BE2C (cell line): Measurements from ENCODE around the gene EEF1A2.

ENCODE experiments used
- DNase-seq: peaks from one replicate; pipeline ENCODE4 v3.0.0-alpha.2; 2020
- H3K27me3 ChIP-seq: fragments of 250-450 bp; sonication (Bioruptor Pico); 2 replicates; pipeline ENCODE4 v1.5.1; 2020; ENCODE audit warnings: mild to moderate bottlenecking
- H3K36me3 ChIP-seq: fragments of 250-450 bp; sonication (Bioruptor Pico); 2 replicates; pipeline ENCODE4 v1.5.1; 2020; ENCODE audit warnings: mild to moderate bottlenecking
- H3K4me1 ChIP-seq: fragments of 250-450 bp; sonication (Bioruptor Pico); 2 replicates; pipeline ENCODE4 v1.5.1; 2020
- H3K4me3 ChIP-seq: 2 replicates; pipeline ENCODE4 v1.5.1; 2011; ENCODE audit warnings: low read depth, low read length
- H3K9me3 ChIP-seq: fragments of 250-450 bp; sonication (Bioruptor Pico); 2 replicates; pipeline ENCODE4 v1.5.1; 2020
- TF ChIP-seq, protein P1 (sequence below): IDR thresholded peaks from 2 replicates; pipeline ENCODE4 v1.5.1; 2012; ENCODE audit warnings: mild to moderate bottlenecking, low read depth, low read length

The EEF1A2 gene

DNA sequence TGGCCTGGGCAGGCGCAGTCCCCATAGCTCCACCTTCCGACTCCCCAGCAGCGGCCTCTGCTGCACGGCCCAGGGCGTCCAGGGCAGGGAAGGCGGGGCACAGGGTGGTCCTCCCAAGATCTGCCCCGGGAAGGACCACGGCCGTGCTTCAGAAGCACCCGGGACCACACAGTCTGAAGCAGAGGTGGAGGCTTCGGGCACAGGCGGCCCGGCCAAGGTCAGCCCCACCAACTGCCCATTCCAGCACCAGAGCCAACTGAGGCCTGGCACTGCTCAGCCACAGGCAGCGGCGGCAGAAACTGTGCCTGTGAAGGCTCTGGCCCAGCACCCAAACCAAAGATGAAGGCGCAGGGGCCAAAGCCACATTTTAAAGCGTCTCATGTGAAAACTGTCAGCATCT is 47.1 kb downstream of the EEF1A2 start:
- no peak overlapping the region for H3K4me3 ChIP-seq
- H3K27me3 ChIP-seq, result peaks cover 10% of the 10 kb centered on the region
- H3K36me3 ChIP-seq, result no peaks in the 10 kb centered on the region
- H3K9me3 ChIP-seq, result no peaks in the 10 kb centered on the region
- TF ChIP-seq, protein P1, sequence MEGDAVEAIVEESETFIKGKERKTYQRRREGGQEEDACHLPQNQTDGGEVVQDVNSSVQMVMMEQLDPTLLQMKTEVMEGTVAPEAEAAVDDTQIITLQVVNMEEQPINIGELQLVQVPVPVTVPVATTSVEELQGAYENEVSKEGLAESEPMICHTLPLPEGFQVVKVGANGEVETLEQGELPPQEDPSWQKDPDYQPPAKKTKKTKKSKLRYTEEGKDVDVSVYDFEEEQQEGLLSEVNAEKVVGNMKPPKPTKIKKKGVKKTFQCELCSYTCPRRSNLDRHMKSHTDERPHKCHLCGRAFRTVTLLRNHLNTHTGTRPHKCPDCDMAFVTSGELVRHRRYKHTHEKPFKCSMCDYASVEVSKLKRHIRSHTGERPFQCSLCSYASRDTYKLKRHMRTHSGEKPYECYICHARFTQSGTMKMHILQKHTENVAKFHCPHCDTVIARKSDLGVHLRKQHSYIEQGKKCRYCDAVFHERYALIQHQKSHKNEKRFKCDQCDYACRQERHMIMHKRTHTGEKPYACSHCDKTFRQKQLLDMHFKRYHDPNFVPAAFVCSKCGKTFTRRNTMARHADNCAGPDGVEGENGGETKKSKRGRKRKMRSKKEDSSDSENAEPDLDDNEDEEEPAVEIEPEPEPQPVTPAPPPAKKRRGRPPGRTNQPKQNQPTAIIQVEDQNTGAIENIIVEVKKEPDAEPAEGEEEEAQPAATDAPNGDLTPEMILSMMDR, result no peak
- no peak for DNase-seq
- H3K4me1 ChIP-seq, result peaks cover 22% of the 10 kb centered on the region

DNA sequence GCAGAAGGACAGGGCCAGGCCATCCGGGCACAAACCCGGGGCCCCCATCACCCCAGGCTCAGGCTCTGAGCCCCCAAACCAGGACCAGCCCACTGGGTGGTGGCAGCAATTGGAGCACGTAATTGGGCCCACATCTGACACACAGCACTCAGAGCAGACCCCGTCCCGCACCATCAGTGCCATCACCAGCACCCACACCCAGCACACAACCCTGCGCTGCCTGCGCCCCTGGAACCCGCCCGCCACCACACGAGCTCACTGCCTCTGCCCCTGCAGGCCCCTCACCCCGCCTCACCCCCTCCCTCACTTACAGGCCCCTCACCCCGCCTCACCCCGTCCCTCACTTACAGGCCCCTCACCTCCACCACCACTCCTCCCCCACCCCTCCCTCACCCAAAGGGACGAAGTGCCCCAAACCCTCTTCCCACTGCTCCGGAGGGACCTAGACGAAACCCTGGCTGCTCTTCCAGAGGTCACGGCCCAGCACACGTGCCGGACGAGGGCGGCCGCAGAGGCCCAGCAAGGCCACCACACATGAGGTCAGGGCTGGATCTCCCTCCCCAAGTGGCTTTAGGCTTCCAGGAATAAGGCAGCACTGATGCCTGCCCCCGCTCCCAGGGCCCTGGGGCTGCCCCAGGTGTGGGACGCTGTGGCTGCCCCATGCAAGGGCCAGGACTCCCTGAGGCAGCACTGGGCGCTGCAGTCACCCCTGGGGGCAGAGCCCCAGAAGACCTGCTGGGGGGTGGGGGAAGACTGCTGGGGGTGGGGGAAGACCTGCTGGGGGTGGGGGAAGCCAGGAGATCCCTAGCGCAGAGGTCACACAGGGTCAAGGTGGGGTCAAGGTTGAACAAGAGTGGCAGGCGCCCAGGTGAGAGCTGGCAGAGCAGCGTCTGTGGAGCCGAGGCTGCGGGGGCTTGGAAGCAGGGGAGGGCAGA is 48.8 kb downstream of the EEF1A2 start:
- Histone ChIP-seq H3K27me3 (no peaks in the 10 kb centered on the region; the same call in 1 of the 2 replicates), H3K36me3 (no peaks in the 10 kb centered on the region), H3K4me3 (no peak overlapping the region), H3K9me3 (no peaks in the 10 kb centered on the region), H3K4me1 (peaks cover 17% of the 10 kb centered on the region)
- DNase-seq, result no peak
- TF ChIP-seq, protein P1, result no peak

DNA sequence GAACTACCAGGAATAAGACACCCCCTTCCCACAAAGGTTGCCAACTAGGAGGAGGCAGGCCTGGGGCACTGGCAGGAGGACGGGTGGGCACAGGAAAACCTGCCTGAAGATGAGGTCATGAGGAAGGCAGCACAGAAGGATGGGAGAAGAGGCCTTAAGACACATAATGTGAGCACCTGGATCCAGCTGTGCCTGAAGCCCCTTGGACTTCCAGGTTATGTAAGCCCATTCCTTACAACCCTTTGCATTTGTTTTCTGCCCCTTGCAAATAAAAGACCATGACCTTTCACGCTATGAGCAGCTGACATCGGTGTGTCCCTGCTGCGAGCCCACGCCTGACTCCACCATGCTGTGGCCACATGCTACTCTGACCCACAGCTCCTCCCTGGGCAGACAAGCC is 49.9 kb downstream of the EEF1A2 start:
- Histone ChIP-seq H3K4me3 (no peak overlapping the region), H3K27me3 (no peaks in the 10 kb centered on the region), H3K4me1 (peaks cover 11% of the 10 kb centered on the region), H3K9me3 (no peaks in the 10 kb centered on the region), H3K36me3 (no peaks in the 10 kb centered on the region)
- no peak for DNase-seq
- TF ChIP-seq, protein P1, result no peak

DNA sequence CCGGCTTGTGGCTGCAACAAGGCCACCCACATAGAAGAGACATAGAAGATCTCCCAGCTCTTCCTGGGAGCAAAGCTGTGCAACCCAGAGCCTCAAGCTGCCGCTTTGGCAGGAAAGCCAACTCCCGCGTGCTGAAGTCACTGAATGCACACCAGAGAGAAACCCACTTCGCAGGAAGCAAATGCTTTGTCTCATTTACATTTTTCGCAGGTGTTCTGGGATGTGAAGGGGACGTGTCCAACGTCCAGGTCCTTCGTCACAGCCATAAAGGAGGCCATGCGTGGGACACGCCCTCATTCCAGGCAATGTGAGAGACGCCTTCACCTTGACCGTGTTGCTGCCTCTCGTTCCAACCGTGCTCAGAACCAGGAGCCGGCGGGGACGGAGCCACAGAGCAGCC is 50.9 kb downstream of the EEF1A2 start:
- Histone ChIP-seq H3K9me3 (no peaks in the 10 kb centered on the region), H3K4me3 (no peak overlapping the region), H3K4me1 (peaks cover 5% of the 10 kb centered on the region), H3K36me3 (no peaks in the 10 kb centered on the region), H3K27me3 (no peaks in the 10 kb centered on the region)
- DNase-seq, result no peak
- TF ChIP-seq, protein P1, result no peak

DNA sequence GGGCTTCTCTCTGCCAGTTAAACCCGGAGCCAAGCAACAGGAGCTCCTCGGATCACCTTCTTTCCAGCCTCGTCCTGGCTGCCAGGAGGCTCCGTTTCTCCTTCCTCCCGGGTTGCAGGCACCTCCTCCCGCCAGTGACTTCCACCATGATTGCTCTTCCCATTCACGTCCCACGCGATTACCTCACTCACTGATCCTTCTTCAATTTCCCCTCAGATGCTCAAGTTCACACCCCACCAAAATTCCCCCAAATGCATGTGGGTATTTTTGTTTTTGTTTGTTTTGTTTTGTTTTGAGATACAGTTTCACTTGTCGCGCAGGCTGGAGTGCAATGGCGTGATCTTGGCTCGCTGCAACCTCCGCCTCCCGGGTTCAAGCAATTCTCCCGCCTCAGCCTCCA is 51.6 kb downstream of the EEF1A2 start:
- Histone ChIP-seq H3K4me1 (peaks cover 5% of the 10 kb centered on the region), H3K4me3 (no peak overlapping the region), H3K27me3 (no peaks in the 10 kb centered on the region), H3K9me3 (no peaks in the 10 kb centered on the region), H3K36me3 (no peaks in the 10 kb centered on the region)
- no peak for DNase-seq
- TF ChIP-seq, protein P1, result no peak

- peaks cover 11% of the 10 kb centered on the region for H3K4me1 ChIP-seq
- H3K27me3 ChIP-seq, result no peaks in the 10 kb centered on the region
- no peak for DNase-seq
- H3K9me3 ChIP-seq, result no peaks in the 10 kb centered on the region
- TF ChIP-seq, protein P1, result no peak
- no peaks in the 10 kb centered on the region for H3K36me3 ChIP-seq
- H3K4me3 ChIP-seq, result no peak overlapping the region
Measured at GRCh38 chr20:63446216-63447024, 52.5 kb downstream of the EEF1A2 start.
